HUDEP-2 (cell line): ENCODE results near the gene TRIM46.
"Not testable (repeated sequence)": the region's sequence is repeated elsewhere in the genome, so short reads cannot be mapped to it uniquely, and the experiment has no call there.

Source experiments
- DNase-seq, 76 experiments: peaks; one replicate each; lab custom pipeline; 2025; ENCODE audit not compliant: unreplicated experiment in 76 of 76; lab: John Stamatoyannopoulos, UW

The TRIM46 gene

DNA sequence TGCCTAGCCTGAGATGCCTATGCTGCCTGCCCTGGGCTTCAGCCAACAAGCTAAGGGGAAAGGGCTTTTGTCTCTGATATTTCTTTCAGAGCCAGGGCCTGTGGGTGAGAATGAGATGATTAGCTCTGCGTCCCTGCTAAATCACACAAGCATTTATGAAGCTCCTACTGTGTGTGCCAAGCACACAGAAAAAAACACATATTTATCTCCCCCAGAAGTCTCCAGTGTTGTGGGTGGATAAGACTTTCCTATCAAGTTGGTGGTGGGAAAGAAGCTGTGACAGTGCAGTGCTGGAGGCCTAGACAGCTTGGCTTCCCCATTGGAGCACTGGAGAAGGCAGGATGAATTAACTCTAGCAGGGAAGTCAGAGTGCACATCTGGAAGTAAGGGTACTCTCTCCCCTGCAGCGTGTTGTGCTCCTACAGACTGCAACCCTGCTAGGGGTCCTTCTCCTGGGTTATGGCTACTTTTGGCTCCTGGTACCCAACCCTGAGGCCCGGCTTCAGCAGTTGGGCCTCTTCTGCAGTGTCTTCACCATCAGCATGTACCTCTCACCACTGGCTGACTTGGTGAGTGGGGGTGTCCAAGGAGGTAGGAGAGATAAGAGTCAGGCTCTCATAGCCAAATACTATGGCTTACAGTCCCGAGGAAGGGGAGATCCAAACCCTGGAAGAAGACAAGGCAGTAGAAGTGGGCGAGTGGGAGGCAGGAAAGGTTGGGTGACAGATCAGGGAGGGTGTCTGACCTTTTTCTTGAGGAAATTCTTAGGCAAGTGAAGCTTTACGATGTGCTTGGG is 36.3 kb upstream of the TRIM46 start:
- peak in 58 of 76 experiments; percentile 8 to 76 (median 36) for DNase-seq

DNA sequence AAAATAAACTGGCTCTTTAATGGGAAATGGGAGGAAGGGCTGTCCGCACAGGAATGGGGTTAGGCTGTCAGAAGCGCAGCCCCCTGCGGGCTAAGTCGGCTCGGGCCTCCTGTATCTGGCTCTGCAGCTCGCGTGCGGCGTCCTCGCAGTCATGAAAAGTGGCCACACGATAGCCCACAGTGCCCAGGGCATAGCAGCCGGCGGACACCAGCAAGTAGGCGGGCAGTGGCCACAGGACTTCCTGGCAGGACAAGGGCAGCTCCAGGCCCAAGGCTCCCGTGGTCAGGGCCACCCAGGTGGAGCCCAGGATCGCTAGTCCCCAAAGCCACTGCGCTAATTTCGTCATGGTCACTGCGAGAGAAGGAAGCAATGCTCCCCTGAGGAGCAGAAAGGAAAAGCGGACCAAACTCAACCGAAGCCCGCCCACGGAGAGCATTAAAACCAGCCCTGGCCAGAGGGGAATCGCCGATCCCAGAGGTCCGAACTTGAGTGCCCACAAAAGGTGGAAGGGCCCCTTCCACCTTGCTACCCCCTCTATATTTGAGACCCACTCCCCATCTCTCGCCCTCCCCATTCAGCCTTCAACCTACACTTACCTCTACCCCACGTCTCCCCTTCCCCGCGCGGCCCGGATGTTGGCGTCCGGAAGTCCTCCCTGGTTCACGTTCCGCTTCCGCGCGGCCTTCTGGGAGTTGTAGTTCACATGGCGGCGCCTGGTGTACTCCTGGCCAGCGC is 33.6 kb upstream of the TRIM46 start, which contains the start of gene DPM3:
DPM3 (minus strand) TSS at position 637 of the 735 bp plus-strand sequence; CDS start at position 346, 291 bp downstream.
- DNase-seq: peak in 71 of 76 experiments; percentile 10 to 86 (median 66)

DNA sequence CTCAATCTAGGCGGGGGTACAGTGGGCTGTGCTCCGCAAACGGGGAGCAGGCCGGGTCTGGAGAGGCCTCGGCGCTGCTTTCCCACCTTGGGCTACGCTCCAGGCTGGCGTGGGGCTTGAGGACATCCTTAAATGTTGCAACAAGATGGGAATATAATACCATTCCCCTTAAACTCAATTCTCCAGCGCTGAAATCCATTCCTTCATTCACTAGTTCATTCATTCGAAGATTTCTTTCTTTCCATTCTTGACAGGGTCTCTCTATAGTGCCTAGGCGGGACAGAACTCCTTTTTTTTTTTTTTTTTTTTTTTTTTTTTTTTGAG is 33.1 kb upstream of the TRIM46 start:
- DNase-seq: no peak

DNA sequence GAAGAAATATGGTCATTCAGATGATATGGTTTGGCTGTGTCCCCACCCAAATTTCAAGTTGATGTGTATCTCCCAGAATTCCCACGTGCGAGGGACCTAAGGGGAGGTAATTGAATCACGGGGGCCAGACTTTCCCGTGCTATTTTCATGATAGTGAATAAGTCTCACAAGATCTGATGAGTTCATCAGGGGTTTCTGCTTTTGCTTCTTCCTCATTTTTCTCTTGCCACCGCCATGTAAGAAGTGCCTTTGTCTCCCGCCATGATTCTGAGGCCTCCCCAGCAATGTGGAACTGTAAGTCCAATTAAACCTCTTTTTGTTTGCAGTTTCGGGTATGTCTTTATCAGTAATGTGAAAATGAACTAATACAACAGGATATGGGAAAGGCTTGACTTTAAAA is 31.9 kb upstream of the TRIM46 start:
- DNase-seq: no peak

DNA sequence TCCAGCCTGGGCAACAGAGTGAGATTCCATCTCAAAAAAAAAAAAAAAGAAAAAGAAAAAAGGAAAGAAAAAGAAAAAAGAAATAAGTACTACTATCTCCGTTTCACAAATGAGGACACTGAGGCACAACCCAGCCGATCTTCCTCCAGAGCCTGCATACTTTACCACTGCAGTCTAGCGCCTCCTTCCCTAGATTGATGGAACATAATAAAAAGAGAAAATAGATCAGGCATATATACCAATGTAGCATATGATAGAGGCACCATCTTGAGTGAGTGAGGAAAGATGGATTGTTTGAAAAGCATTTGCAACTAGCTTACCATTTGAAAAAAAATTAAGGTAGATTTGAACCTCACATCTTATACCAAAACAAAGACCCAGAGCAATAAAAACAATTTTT is 28.2 kb upstream of the TRIM46 start:
- no peak for DNase-seq

DNA sequence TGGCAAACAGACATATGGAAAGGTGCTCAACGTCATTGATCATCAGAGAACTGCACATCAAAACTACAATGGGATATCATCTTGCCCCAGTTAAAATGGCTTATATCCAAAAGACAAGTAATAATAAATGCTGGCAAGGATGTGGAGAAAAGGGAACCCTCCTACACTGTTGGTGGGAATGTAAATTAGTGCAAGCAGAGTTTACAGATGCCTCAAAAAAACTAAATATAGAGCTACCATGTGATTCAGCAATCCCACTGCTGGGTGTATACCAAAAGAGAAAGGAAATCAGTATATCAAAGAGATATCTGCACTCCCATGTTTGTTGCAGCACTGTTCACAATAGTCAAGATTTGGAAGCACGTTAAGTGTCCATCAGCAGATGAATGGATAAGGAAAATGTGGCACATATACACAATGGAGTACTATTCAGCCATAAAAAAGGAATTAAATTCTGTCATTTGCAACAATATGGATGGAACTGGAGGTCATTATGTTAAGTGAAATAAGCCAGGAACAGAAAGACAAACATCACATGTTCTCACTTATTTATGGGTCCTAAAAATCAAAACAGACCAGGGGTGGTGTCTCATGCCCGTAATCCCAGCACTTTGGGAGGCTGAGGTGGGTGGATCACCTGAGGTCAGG is 17.5 kb upstream of the TRIM46 start:
- not testable (repeated sequence) for DNase-seq

DNA sequence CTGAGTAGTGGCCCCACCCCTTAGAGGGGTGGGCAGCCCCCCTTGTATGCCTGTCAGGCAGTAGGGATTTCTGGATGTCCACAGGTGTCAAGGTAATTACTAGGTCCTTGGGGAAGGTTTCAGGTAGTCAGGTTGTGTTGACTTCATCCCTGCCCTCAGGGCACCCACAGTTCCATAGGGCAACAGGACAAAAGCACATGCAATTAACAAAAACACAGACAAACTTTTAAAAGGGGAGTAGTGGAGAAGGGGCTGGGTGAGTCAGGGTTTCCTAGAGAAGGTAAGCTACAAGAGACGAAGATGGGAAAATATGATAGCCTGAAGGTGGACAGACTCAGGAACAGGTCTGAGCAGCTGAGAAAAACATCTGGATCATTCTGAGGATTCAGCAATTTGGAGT is 14.7 kb upstream of the TRIM46 start:
- DNase-seq: no peak

DNA sequence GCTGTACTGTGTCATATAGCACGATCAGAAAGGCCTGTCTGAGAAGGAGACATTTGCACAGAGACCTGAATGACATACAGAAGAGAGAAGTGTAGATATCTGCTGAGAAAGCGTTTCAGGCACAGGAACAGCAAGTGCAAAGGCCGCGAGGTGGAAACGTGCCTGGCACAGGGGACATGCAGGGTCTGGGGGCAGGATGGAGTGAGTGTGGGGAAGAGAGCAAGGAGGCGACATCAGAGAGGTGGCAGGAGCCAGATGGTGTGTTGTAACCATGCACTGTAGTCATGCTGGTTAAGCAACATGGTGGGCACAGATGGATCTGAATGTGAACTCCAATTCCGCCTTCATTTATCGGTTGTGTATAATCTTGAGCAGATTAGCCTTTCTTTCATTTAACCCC is 13.5 kb upstream of the TRIM46 start:
- no peak for DNase-seq

DNA sequence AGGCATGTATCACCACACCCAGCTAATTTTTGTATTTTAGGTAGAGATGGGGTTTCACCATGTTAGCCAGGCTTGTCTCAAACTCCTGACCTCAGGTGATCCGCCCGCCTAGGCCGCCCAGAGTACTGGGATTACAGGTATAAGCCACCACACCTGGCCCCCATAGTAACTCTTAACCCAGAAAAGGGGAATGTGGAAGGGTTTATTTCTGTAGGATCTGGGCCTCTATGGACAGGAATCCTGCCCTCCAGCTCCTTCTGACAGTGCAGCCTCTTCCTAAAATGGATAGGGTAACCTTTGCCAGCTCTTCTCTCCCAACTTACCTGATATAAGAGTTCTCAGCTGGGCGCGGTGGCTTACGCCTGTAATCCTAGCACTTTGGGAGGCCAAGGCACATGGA is 11.0 kb upstream of the TRIM46 start:
- DNase-seq: not testable (repeated sequence)

DNA sequence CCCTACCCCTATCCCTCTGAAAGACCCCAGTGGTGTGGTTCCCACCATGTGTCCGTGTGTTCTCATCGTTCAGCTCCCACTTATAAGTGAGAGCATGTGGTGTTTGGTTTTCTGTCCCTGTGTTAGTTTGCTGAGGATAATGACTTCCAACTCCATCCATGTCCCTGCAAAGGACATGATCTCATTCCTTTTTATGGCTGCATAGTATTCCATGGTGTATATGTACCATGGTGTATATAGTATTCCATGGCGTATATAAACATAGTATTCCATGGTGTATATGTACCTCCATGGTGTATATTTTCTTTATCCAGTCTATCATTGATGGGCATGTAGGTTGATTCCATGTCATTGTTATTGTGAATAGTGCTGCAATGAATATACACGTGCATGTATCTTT is 9.9 kb upstream of the TRIM46 start:
- not testable (repeated sequence) for DNase-seq

DNA sequence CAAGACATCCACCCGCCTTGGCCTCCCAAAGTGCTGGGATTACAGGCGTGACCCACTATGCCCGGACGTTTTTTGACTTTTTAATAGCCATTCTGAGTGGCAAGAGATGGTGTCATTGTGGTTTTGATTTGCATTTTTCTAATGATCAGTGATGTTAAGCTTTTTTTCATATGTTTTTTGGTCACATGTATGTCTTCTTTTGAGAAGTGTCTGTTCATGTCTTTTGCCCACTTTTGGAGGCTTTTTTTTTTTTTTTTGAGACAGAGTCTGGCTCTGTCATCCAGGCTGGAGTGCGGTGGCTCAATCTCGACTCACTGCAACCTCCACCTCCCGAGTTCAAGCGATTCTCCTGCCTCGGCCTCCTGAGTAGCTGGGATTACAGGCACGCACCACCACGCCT is 9.0 kb upstream of the TRIM46 start:
- DNase-seq: not testable (repeated sequence)

DNA sequence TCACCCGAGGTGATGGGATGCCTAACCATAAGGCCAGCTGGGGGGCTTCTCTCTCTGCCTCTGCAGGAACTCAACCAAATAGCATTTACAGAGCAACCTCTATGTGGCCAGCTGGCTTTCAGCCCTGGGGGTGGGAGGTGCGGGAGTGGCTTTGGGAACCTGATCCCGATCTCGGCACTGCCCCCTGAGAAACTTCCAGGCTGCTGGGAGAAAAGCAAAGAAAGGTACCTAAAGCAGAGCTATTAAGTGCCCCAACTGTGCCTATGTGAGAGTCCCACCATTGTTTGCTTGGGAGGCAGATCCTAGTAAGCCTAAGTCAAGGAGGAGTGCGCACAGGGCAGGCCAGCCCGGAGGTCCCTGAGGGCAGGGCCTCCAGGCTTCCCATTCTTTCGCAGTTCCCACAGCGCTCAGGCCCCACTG is 7.6 kb upstream of the TRIM46 start:
- DNase-seq: no peak

DNA sequence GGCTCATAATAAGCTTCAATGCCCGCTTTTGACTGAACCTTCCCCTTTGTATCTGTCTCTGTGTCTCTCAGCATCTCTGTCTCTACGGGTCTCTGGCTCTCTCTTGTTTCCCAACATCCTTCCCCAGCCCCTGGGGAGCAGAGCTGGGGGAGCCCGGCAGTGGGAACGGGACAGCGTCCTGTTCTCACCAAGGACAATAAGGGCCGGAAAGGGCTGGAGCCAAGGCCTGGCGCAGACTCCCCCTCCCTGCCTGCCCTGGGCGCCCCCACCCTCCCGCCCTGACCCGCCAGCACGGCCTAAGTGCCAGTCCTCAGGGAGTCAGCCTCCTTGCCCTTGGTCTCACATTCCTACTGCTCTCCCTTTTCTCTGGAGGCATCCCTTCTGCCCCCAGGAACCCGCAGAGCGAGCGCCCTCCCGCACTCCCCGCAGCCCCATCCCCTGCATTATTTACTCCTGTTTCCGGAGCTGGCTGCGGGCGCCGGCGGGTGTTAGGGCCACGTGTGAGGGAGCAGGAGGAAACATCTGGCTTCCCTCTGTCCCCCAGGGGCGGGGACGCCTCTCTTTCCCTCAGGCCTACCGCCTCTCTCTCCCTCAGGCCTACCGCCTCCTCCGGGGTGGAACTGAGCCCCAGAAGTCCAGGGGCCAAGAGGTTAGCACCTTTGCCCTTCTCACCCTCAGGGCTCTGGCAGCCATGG is 7.0 kb upstream of the TRIM46 start:
- no peak for DNase-seq

DNA sequence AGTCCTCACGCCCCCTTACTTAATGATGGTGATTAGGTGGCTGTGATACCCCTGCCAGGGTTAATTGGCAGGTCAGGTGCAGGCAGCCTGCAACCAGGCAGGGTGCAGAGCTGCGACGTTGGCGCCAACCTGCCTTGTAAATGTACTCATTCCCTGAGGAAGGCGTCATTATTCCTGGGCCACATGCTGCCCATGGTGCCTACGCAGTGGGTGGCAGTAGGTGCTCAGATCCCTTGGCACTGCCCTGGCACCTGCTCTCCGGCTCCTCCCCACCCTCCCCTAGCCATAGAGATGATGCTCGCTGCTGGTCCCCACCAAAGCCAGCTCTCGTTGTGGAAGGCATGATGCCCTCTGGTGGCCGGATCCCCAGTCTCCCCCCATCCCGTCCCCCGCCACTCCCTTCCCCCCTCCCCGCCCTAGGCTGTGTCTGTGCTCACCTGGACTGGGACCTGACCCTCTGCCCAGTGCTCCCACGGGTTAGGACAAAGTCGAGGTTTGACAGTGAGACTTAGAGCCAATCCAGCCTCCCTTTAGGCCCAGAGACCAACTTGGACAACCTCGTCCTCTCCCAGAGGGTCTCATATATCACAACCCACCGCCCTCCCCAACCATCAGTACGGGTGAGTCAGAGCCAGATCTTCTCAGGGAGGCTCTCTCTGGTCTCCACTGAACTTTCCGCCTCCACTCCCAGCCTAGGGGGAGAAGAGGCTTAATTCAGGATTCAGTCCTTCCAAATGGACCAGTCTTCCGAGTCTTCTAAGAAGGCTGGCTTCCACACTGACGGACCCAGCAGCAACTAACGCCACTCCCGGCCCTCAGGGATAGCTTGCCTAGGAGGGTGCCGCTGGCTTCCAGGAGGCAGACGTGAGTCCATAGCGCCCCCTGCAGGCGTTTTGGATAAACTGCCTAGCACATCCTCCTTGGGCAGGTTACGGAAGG is 6.2 kb upstream of the TRIM46 start:
- DNase-seq: peak in 71 of 76 experiments; percentile 5 to 88 (median 75)

DNA sequence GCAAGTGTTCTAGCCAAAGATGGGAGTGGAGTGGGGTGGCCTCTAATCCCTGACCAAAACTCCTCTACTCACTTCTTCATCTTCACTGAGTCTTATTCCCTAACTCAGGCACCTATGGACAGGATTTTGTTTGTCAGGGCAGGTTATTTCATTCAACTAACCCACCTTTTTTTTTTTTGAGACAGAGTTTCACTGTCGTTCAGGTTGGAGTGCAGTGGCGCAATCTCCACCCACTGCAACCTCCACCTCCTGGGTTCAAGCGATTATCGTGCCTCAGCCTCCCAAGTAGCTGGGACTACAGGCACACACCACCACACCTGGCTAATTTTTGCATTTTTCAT is 5.6 kb upstream of the TRIM46 start:
- not testable (repeated sequence) for DNase-seq

DNA sequence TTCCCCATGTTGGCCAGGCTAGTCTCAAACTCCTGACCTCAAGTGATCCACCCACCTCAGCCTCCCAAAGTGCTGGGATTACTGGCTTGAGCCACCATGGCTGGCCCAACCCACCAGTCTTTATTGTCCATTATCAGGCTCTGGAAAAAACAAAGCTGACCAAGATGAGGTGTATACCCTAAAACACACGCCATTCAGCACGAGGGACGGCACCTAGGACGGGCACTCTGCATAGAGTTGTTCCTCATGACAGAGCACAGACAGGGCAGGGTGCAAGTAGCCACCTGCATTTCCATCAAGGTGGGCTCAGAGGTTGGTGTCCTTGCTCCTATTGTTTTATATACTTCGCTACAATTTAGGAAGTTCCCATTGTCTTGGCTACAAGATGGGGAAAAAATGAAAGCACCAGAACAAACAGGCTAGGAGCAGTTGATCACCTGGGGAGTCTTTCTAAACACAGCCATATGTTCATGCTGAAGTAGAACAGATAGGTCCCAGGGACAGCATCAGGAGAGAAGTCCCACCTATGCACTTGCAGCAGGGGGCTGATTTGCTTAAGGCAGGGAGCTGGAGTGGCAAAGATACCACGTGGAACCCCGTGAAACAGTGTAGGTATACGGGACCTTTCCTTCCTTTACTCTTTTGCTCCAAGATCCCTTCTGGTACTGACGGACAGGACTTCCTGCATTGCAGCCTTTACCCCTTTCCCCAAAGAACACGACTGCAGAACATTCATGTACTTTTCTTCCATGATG is 5.0 kb upstream of the TRIM46 start:
- DNase-seq: no peak

DNA sequence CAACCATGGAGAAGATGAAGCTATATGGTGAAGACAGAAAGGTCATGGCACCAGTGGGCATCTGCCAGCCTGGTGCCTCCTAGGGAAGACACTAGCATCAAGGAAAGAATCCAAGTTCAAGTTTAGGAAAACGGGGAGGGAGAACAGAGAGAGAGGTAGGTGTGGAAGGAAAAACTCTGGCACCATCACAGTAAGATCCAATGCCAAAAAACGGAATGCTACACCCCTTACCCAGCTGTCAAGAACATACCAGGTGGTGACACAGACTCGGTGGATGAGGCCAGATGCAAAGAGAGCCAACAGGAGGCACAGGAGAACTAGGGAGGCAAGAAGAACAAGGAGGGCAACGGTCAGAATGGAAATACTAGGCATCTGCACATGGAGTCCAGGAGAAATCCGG is 4.1 kb upstream of the TRIM46 start:
- no peak for DNase-seq

DNA sequence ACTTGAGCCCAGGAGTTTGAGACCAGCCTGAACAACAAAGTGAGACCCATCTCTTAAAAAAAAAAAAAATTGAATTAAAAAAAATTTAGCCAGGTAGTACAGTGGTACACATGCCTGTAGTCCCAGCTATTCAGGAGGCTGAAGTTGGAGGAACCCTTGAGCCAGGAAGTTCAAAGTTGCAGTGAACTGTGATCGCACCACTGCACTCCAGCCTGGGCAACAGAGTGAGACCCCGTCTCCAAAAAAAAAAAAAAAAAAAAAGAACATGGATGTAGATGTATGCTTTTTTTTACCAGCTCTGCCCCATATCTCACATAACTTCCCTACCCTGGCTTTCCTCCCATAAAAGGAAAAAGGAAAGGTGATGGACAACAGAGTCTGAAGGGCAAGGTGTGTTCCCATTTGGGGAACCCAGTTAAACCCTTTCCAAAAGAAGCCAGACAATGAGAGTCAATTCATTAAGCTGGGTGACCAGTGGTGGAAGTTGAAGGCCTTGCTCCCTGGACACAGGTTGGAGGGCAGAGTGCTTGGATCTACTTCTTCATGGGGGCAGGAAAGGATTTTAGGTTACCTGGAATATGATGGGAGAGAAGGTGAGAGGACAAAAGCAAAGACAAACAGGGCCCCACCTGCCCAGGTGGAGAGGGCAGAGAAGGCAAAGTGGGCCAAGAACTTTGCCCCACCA is 3.4 kb upstream of the TRIM46 start:
- no peak for DNase-seq

DNA sequence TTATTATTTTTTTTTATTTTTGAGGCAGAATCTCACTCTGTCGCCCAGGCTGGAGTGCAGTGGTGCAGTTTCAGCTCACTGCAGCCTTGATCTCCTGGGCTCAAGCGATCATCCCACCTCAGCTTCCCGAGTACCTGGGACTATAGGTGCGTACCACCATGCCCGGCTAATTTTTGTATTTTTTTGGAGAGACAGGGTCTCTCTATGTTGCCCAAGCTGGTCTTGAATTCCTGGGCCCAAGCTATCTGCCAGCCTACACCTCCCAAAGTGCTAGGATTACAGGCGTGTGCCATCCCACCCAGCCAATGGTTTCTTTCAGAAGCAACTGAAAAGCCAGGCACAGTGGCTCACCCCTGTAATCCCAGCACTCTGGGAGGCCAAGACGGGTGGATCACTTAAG is 2.8 kb upstream of the TRIM46 start:
- no peak for DNase-seq
